Activated CD4-positive, alpha-beta T cell treated with anti-CD3 and anti-CD28 coated beads, Interleukin-2, amount 50 U/mL, for 24 hours (primary cell): ENCODE measurements around the gene STK39.

Experiments
- DNase-seq, 2 donors: peaks; one replicate each; pipeline ENCODE4 v3.0.0-alpha.2; 2020; ENCODE audit warnings: low read depth in 1 of 2, low spot score in 1 of 2

STK39 gene

GRCh38 chr2:167964650-167965413 is 282.6 kb downstream of the STK39 start:
- DNase-seq, result no peak

GRCh38 chr2:167963899-167964649 is 283.3 kb downstream of the STK39 start:
- DNase-seq, result no peak

GRCh38 chr2:167962436-167963226 is 284.8 kb downstream of the STK39 start:
- no peak for DNase-seq

- DNase-seq, result no peak
These were observed 285.8 kb downstream of the STK39 start for GRCh38 chr2:167961536-167962048.

- DNase-seq, result no peak
These were observed 287.2 kb downstream of the STK39 start for GRCh38 chr2:167960089-167960747.

GRCh38 chr2:167957662-167958061 is 289.7 kb downstream of the STK39 start:
- no peak for DNase-seq

- DNase-seq, result no peak
These were observed 292.0 kb downstream of the STK39 start for GRCh38 chr2:167955264-167955906.

GRCh38 chr2:167954495-167954894 is 292.9 kb downstream of the STK39 start:
- no peak for DNase-seq

GRCh38 chr2:167953776-167954175 is 293.6 kb downstream of the STK39 start:
- DNase-seq, result no peak

GRCh38 chr2:167950571-167950970 is 296.8 kb downstream of the STK39 start:
- DNase-seq, result no peak

- DNase-seq, result no peak
These were observed 301.0 kb downstream of the STK39 start for GRCh38 chr2:167946441-167946841.

GRCh38 chr2:167945660-167946368 is 301.6 kb downstream of the STK39 start:
- no peak for DNase-seq

GRCh38 chr2:167944825-167945659 is 302.4 kb downstream of the STK39 start:
- no peak for DNase-seq

GRCh38 chr2:167943897-167944296 is 303.5 kb downstream of the STK39 start:
- DNase-seq, result no peak

- DNase-seq, result no peak
These were observed 304.0 kb downstream of the STK39 start for GRCh38 chr2:167943368-167943767.

- DNase-seq, result no peak
These were observed 304.9 kb downstream of the STK39 start for GRCh38 chr2:167942366-167943081.

GRCh38 chr2:167941604-167942003 is 305.8 kb downstream of the STK39 start:
- DNase-seq, result no peak
